PC-9 (cell line): ENCODE data around the gene MICAL2. TPM values are rescaled to one million over a fixed set of nuclear protein-coding genes. Genes with fewer than 3 reads are reported as not detected.

Experiments
- BruUV-seq: library from RNA; stranded (reverse); fragments of 400-500 nt; replicated peaks from 2 replicates; lab custom pipeline; 2021; lab: Mats Ljungman, UMichigan
- CTCF ChIA-PET: fragments of 300-600 bp; sonication (Branson Sonifier 250); formaldehyde crosslinking; loops from one replicate; lab custom pipeline; 2022; ENCODE audit warnings: antibody characterized with exemption; lab: Charles Lee
- POLR2A ChIA-PET: fragments of 300-600 bp; sonication (Branson Sonifier 250); formaldehyde crosslinking; loops from one replicate; lab custom pipeline; 2022; ENCODE audit warnings: antibody characterized with exemption; ENCODE audit not compliant: unreplicated experiment; lab: Charles Lee
- DNase-seq, 2 experiments: peaks; one replicate each; pipeline versions ENCODE4 v3.0.0 to v3.0.0-alpha.2; 2015 to 2022; ENCODE audit warnings: mixed read lengths in 1 of 2
- H2AFZ ChIP-seq: fragments of 200-600 bp; sonication (generic); 2 replicates; pipeline ENCODE4 v1.8.1; 2017; ENCODE audit warnings: antibody characterized with exemption
- H3F3A ChIP-seq: fragments of 200-600 bp; sonication (generic); 2 replicates; pipeline ENCODE4 v1.8.1; 2017; ENCODE audit warnings: antibody characterized with exemption, mild to moderate bottlenecking, low read depth; ENCODE audit not compliant: insufficient read depth
- H3K27ac ChIP-seq: fragments of 200-600 bp; sonication (generic); 2 replicates; pipeline ENCODE4 v1.6.1; 2016; ENCODE audit warnings: mixed run types
- H3K27me3 ChIP-seq: fragments of 200-600 bp; sonication (generic); 2 replicates; pipeline ENCODE4 v1.6.1; 2016; ENCODE audit warnings: low read depth, mixed run types; ENCODE audit not compliant: insufficient read depth
- H3K36me3 ChIP-seq: fragments of 200-600 bp; sonication (generic); 2 replicates; pipeline ENCODE4 v1.6.1; 2016; ENCODE audit warnings: low read depth, mixed run types
- H3K4me1 ChIP-seq: fragments of 200-600 bp; sonication (generic); replicated peaks from 2 replicates; pipeline ENCODE4 v1.6.1; 2016; ENCODE audit warnings: mixed run types; ENCODE audit not compliant: insufficient read depth
- H3K4me2 ChIP-seq: fragments of 200-600 bp; sonication (generic); 2 replicates; pipeline ENCODE4 v1.6.1; 2017; ENCODE audit warnings: mixed run types
- H3K4me3 ChIP-seq: fragments of 200-600 bp; sonication (generic); 2 replicates; pipeline ENCODE4 v1.6.1; 2016; ENCODE audit warnings: mixed run types
- H3K79me2 ChIP-seq: fragments of 200-600 bp; sonication (generic); 2 replicates; pipeline ENCODE4 v1.6.1; 2017; ENCODE audit warnings: low read depth, mixed run types
- H3K9me2 ChIP-seq: fragments of 200-600 bp; sonication (generic); 2 replicates; pipeline ENCODE4 v1.8.1; 2017; ENCODE audit warnings: mild to moderate bottlenecking; ENCODE audit not compliant: insufficient read depth
- H3K9me3 ChIP-seq: fragments of 200-600 bp; sonication (generic); 2 replicates; pipeline ENCODE4 v1.8.1; 2016; ENCODE audit warnings: low read depth; ENCODE audit not compliant: insufficient read depth
- H4K20me1 ChIP-seq: fragments of 200-600 bp; sonication (generic); 2 replicates; pipeline ENCODE4 v1.8.1; 2017; ENCODE audit not compliant: insufficient read depth
- CTCF ChIP-seq: fragments of 200-600 bp; sonication (generic); conservative IDR thresholded peaks from 2 replicates; pipeline ENCODE4 v1.6.1; 2017; ENCODE audit warnings: mixed run types, antibody characterized with exemption, mild to moderate bottlenecking, moderate library complexity
- EZH2 ChIP-seq: fragments of 200-600 bp; sonication (generic); IDR thresholded peaks from 2 replicates; pipeline ENCODE4 v1.8.0; 2017; ENCODE audit warnings: antibody characterized with exemption, low read depth
- intact Hi-C: fragments of 100-400 bp; cut with micrococcal nuclease; formaldehyde crosslinking; loops from one replicate; pipeline ENCODE4 v1.10.0; 2022; ENCODE audit not compliant: unreplicated experiment
- total RNA-seq: library from RNA; stranded (reverse); gene quantifications from 2 replicates; pipeline ENCODE4 v1.2.3, GENCODE V29; 2021

Gene MICAL2
- total RNA-seq, 1 experiment from 2014 or later = 32.4 TPM

GRCh38 chr11:12174477-12175143, 64.2 kb downstream of the MICAL2 start:
- no TSS peak for BruUV-seq
- ChIA-PET CTCF (no interaction called here), POLR2A (no interaction called here)
- H3K9me2 ChIP-seq = no peaks in the 10 kb centered on the region
- no peaks in the 10 kb centered on the region for H3K27me3 ChIP-seq
- no peak for DNase-seq
- intact Hi-C loops = no loop called here
- no peaks in the 10 kb centered on the region for H4K20me1 ChIP-seq
- peaks cover 43% of the 10 kb centered on the region for H3K79me2 ChIP-seq
- peaks cover 77% of the 10 kb centered on the region for H3K4me1 ChIP-seq
- no peak for TF ChIP-seq EZH2
- TF ChIP-seq CTCF = no peak
- no peaks in the 10 kb centered on the region for H3K9me3 ChIP-seq
- no peak overlapping the region for H2AFZ ChIP-seq
- H3K4me3 ChIP-seq = no peak overlapping the region
- 0 out of 2 replicates have a peak, but pooled peaks cover 4% of the 10 kb centered on the region for H3K36me3 ChIP-seq
- H3F3A ChIP-seq = peaks cover 36% of the 10 kb centered on the region
- H3K4me2 ChIP-seq = peak overlapping the region; percentile 66; the same call in 1 of the 2 replicates
- peak overlapping the region; percentile 96 for H3K27ac ChIP-seq

GRCh38 chr11:12175694-12176241, 65.4 kb downstream of the MICAL2 start:
- no peak overlapping the region for H3K4me3 ChIP-seq
- H3K27ac ChIP-seq = peak overlapping the region; percentile 96
- intact Hi-C loops = no loop called here
- H3K9me2 ChIP-seq = no peaks in the 10 kb centered on the region
- peaks cover 44% of the 10 kb centered on the region for H3K79me2 ChIP-seq
- BruUV-seq = no TSS peak
- CTCF ChIA-PET = no interaction called here
- H3K27me3 ChIP-seq = no peaks in the 10 kb centered on the region
- peaks cover 88% of the 10 kb centered on the region for H3K4me1 ChIP-seq
- TF ChIP-seq EZH2 = no peak
- TF ChIP-seq CTCF = no peak
- POLR2A ChIA-PET = interaction anchor here (0.5 kb wide), 3 partner anchors 9 to 412 kb away, joined by 4 to 22 read pairs (median 9); no protein-coding TSS in a partner anchor
- 0 out of 2 replicates have a peak, but pooled peaks cover 4% of the 10 kb centered on the region for H3K36me3 ChIP-seq
- no peak overlapping the region for H2AFZ ChIP-seq
- peaks cover 36% of the 10 kb centered on the region for H3F3A ChIP-seq
- no peaks in the 10 kb centered on the region for H4K20me1 ChIP-seq
- DNase-seq = peak; percentile 33 to 83
- H3K9me3 ChIP-seq = no peaks in the 10 kb centered on the region
- peak overlapping the region; percentile 66 for H3K4me2 ChIP-seq

- Histone ChIP-seq H2AFZ (no peak overlapping the region), H4K20me1 (no peaks in the 10 kb centered on the region), H3F3A (peaks cover 40% of the 10 kb centered on the region), H3K9me3 (no peaks in the 10 kb centered on the region), H3K4me3 (no peak overlapping the region), H3K9me2 (no peaks in the 10 kb centered on the region), H3K4me2 (peak overlapping the region; percentile 66), H3K79me2 (peaks cover 49% of the 10 kb centered on the region), H3K4me1 (peaks cover 94% of the 10 kb centered on the region), H3K36me3 (0 out of 2 replicates have a peak, but pooled peaks cover 4% of the 10 kb centered on the region), H3K27me3 (no peaks in the 10 kb centered on the region), H3K27ac (peak overlapping the region; percentile 96)
- TF ChIP-seq CTCF = no peak
- TF ChIP-seq EZH2 = no peak
- ChIA-PET CTCF (no interaction called here), POLR2A (interaction anchor here (0.5 kb wide), 3 partner anchors 10 to 411 kb away, joined by 4 to 22 read pairs (median 9); no protein-coding TSS in a partner anchor)
- no peak for DNase-seq
- BruUV-seq = TSS peak; percentile 28
- intact Hi-C loops = no loop called here
These were observed 66.0 kb downstream of the MICAL2 start for GRCh38 chr11:12176410-12176809.
